ENCODE results near the gene OR2Y1.

DNA sequence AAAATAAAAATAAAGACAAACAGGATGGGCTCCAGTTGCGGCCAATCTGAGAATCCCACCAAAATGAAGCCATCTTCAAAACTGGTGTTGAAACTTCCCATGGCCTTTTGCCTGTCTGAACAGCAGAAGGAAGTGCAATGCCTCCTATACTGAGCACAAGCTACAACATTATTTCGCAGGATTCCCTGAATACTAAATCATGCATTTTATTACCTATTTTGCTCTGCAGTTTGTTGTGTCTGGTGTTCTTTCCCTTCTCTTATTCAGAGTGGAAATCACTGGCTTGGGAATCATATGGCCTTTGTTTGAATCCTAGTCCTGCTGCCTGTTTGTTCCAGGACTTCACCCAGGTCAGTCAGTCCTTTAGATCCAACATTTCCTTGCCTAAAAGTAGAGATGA lies at the start of gene OR2Y1:
- TF ChIP-seq, protein P1, sequence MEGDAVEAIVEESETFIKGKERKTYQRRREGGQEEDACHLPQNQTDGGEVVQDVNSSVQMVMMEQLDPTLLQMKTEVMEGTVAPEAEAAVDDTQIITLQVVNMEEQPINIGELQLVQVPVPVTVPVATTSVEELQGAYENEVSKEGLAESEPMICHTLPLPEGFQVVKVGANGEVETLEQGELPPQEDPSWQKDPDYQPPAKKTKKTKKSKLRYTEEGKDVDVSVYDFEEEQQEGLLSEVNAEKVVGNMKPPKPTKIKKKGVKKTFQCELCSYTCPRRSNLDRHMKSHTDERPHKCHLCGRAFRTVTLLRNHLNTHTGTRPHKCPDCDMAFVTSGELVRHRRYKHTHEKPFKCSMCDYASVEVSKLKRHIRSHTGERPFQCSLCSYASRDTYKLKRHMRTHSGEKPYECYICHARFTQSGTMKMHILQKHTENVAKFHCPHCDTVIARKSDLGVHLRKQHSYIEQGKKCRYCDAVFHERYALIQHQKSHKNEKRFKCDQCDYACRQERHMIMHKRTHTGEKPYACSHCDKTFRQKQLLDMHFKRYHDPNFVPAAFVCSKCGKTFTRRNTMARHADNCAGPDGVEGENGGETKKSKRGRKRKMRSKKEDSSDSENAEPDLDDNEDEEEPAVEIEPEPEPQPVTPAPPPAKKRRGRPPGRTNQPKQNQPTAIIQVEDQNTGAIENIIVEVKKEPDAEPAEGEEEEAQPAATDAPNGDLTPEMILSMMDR (IDR thresholded peaks at IDR 0.05), result no peak
- no peak for TF ChIP-seq POLR2A (IDR thresholded peaks at IDR 0.05)
